SKM-1 (cell line): ENCODE data around the gene TDRD9.

ENCODE experiments used
- DNase-seq: peaks from one replicate; lab custom pipeline; 2025; ENCODE audit not compliant: unreplicated experiment; lab: John Stamatoyannopoulos, UW

The TDRD9 gene

GRCh38 chr14:104100171-104101085 lies 172.2 kb downstream of the TDRD9 start:
- no peak for DNase-seq

GRCh38 chr14:104101086-104101621 lies 172.9 kb downstream of the TDRD9 start:
- no peak for DNase-seq

GRCh38 chr14:104101651-104102281 lies 173.5 kb downstream of the TDRD9 start:
- DNase-seq, result no peak
